SU-DHL-6 (cell line): ENCODE measurements around the gene EPB41L1.

Experiments
- CTCF ChIP-seq: fragments of 200-600 bp; sonication (generic); IDR thresholded peaks from one replicate; pipeline ENCODE4 v1.5.1; 2017; ENCODE audit warnings: antibody characterized with exemption, mild to moderate bottlenecking, low read length, moderate library complexity; ENCODE audit not compliant: insufficient read depth, poor library complexity, severe bottlenecking
- EZH2phosphoT487 ChIP-seq: fragments of 200-600 bp; sonication (generic), shearing (Covaris generic); conservative IDR thresholded peaks from 2 replicates; pipeline ENCODE4 v1.6.1; 2018; ENCODE audit warnings: mild to moderate bottlenecking, antibody characterized with exemption, low read length, moderate library complexity, mixed read lengths

- TF ChIP-seq CTCF (no peak), EZH2phosphoT487 (no peak)
Measured at GRCh38 chr20:36181934-36182603, 27.5 kb downstream of the EPB41L1 start.
